IMR-90 (cell line): Measurements from ENCODE around the gene ATP10B. TPM values are rescaled to one million over a fixed set of nuclear protein-coding genes. Genes with fewer than 3 reads are reported as not detected.

Experiments
- ATAC-seq: fragments of 200-7000 bp; cut with Tn5 transposase; 2 replicates; pipeline ENCODE4 v1.9.1; 2020; ENCODE audit warnings: low read depth, mild to moderate bottlenecking, moderate library complexity
- BruUV-seq: library from RNA; stranded (reverse); fragments of 400-500 nt; replicated peaks from 2 replicates; lab custom pipeline; 2021; lab: Mats Ljungman, UMichigan
- CTCF ChIA-PET: fragments of 300-600 bp; formaldehyde crosslinking; extraction: SDS; loops from one replicate; lab custom pipeline; 2021; ENCODE audit warnings: antibody characterized with exemption; lab: Yijun Ruan, JAX
- POLR2A ChIA-PET: fragments of 300-600 bp; sonication (Branson Sonifier 250); formaldehyde crosslinking; loops from one replicate; lab custom pipeline; 2022; ENCODE audit warnings: antibody characterized with exemption; ENCODE audit not compliant: unreplicated experiment; lab: Charles Lee
- DNase-seq: peaks from one replicate; pipeline ENCODE4 v3.0.0; 2013
- H2AFZ ChIP-seq: replicated peaks from 2 replicates; pipeline ENCODE3; 2013; ENCODE audit warnings: low read length, mild to moderate bottlenecking; ENCODE audit not compliant: poor library complexity
- H2AK5ac ChIP-seq: 2 replicates; pipeline ENCODE4 v1.6.1; 2013; ENCODE audit warnings: low read depth, low read length, inconsistent platforms
- H2AK9ac ChIP-seq: replicated peaks from 2 replicates; pipeline ENCODE3; 2013; ENCODE audit warnings: mild to moderate bottlenecking, low read depth, low read length, moderate library complexity; ENCODE audit not compliant: poor library complexity
- H2BK120ac ChIP-seq: 2 replicates; pipeline ENCODE4 v1.6.1; 2013; ENCODE audit warnings: low read depth, low read length, inconsistent platforms
- H2BK15ac ChIP-seq: 3 replicates; pipeline ENCODE4 v1.6.1; 2013; ENCODE audit warnings: low read depth, low read length, inconsistent platforms
- H2BK20ac ChIP-seq: 2 replicates; pipeline ENCODE4 v1.6.1; 2013; ENCODE audit warnings: low read depth, mild to moderate bottlenecking, inconsistent platforms, low read length, moderate library complexity
- H2BK5ac ChIP-seq: 2 replicates; pipeline ENCODE4 v1.6.1; 2013; ENCODE audit warnings: mild to moderate bottlenecking, low read depth, low read length, inconsistent platforms; ENCODE audit not compliant: poor library complexity, severe bottlenecking
- H3K14ac ChIP-seq: replicated peaks from 2 replicates; pipeline ENCODE4 v1.6.1; 2013; ENCODE audit warnings: low read depth, low read length, inconsistent platforms
- H3K18ac ChIP-seq: 2 replicates; pipeline ENCODE4 v1.6.1; 2013; ENCODE audit warnings: low read depth, low read length, control low read depth
- H3K23ac ChIP-seq: 2 replicates; pipeline ENCODE4 v1.6.1; 2013; ENCODE audit warnings: low read depth, low read length, inconsistent platforms
- H3K27ac ChIP-seq: 2 replicates; pipeline ENCODE4 v1.5.1; 2013; ENCODE audit warnings: mild to moderate bottlenecking, control low read depth, low read length; ENCODE audit not compliant: insufficient read depth
- H3K27me3 ChIP-seq: 2 replicates; pipeline ENCODE4 v1.6.1; 2013; ENCODE audit warnings: low read length; ENCODE audit not compliant: control insufficient read depth, insufficient read depth
- H3K36me3 ChIP-seq: 2 replicates; pipeline ENCODE4 v1.6.1; 2013; ENCODE audit warnings: low read length, mixed read lengths; ENCODE audit not compliant: control insufficient read depth, insufficient read depth
- H3K4ac ChIP-seq: 2 replicates; pipeline ENCODE4 v1.6.1; 2013; ENCODE audit warnings: low read depth, low read length, inconsistent platforms
- H3K4me1 ChIP-seq: 2 replicates; pipeline ENCODE4 v1.6.1; 2013; ENCODE audit warnings: low read length, mixed read lengths; ENCODE audit not compliant: control insufficient read depth, insufficient read depth
- H3K4me2 ChIP-seq: 2 replicates; pipeline ENCODE4 v1.6.1; 2013; ENCODE audit warnings: low read depth, mild to moderate bottlenecking, control low read depth, low read length, moderate library complexity
- H3K4me3 ChIP-seq: 2 replicates; pipeline ENCODE4 v1.5.1; 2013; ENCODE audit warnings: low read depth, mild to moderate bottlenecking, control low read depth, low read length, moderate library complexity; ENCODE audit not compliant: insufficient read depth
- H3K56ac ChIP-seq: 2 replicates; pipeline ENCODE4 v1.6.1; 2013; ENCODE audit warnings: low read length, inconsistent platforms; ENCODE audit not compliant: insufficient read depth; ENCODE audit errors: extremely low read depth
- H3K79me1 ChIP-seq, 2 experiments: 2 replicates each; pipeline ENCODE4 v1.6.1; 2013; ENCODE audit warnings: low read length in 2 of 2, inconsistent platforms in 1 of 2, low read depth in 1 of 2
- H3K9ac ChIP-seq: 2 replicates; pipeline ENCODE4 v1.6.1; 2013; ENCODE audit warnings: low read depth, low read length, control low read depth
- H3K9me1 ChIP-seq: 2 replicates; pipeline ENCODE4 v1.6.1; 2013; ENCODE audit warnings: low read length, inconsistent platforms; ENCODE audit not compliant: insufficient read depth
- H3K9me3 ChIP-seq: 2 replicates; pipeline ENCODE4 v1.6.1; 2013; ENCODE audit warnings: low read length; ENCODE audit not compliant: control insufficient read depth, insufficient read depth
- H4K20me1 ChIP-seq: 2 replicates; pipeline ENCODE4 v1.6.1; 2013; ENCODE audit warnings: low read length, inconsistent platforms; ENCODE audit not compliant: insufficient read depth
- H4K5ac ChIP-seq: 2 replicates; pipeline ENCODE4 v1.6.1; 2013; ENCODE audit warnings: mild to moderate bottlenecking, low read depth, low read length, control low read depth
- H4K8ac ChIP-seq, 2 experiments: 2 replicates each; pipeline ENCODE4 v1.6.1; 2013; ENCODE audit warnings: low read depth in 2 of 2, low read length in 2 of 2, control low read depth in 1 of 2, inconsistent platforms in 1 of 2
- H4K91ac ChIP-seq: 2 replicates; pipeline ENCODE4 v1.6.1; 2013; ENCODE audit warnings: low read depth, low read length, inconsistent platforms; ENCODE audit not compliant: insufficient read depth
- BHLHE40 ChIP-seq: fragments of 150-350 bp; IDR thresholded peaks from 2 replicates; pipeline ENCODE4 v1.6.1; 2016; ENCODE audit warnings: mild to moderate bottlenecking, low read depth, low read length
- MAFK ChIP-seq: IDR thresholded peaks from 2 replicates; pipeline ENCODE4 v1.6.1; 2012; ENCODE audit warnings: low read depth, low read length, improper control_type of control experiment
- MAZ ChIP-seq: IDR thresholded peaks from 2 replicates; pipeline ENCODE4 v1.6.1; 2012; ENCODE audit warnings: low read depth, mild to moderate bottlenecking, low read length, improper control_type of control experiment, moderate library complexity, borderline replicate concordance
- POLR2A ChIP-seq: IDR thresholded peaks from 2 replicates; pipeline ENCODE4 v1.6.1; 2012; ENCODE audit warnings: mild to moderate bottlenecking, low read depth, low read length
- RAD21 ChIP-seq: IDR thresholded peaks from 2 replicates; pipeline ENCODE4 v1.6.1; 2012; ENCODE audit warnings: low read length, improper control_type of control experiment
- RCOR1 ChIP-seq: IDR thresholded peaks from 2 replicates; pipeline ENCODE4 v1.6.1; 2012; ENCODE audit warnings: mild to moderate bottlenecking, low read length, improper control_type of control experiment; ENCODE audit not compliant: insufficient replicate concordance
- SMC3 ChIP-seq: fragments of 150-350 bp; IDR thresholded peaks from 2 replicates; pipeline ENCODE4 v1.6.1; 2016; ENCODE audit warnings: low read depth, mild to moderate bottlenecking, antibody characterized with exemption, low read length, moderate library complexity
- USF2 ChIP-seq: fragments of 150-350 bp; IDR thresholded peaks from 2 replicates; pipeline ENCODE4 v1.6.1; 2017; ENCODE audit warnings: mild to moderate bottlenecking, antibody characterized with exemption, low read length, low read depth
- WGBS, 2 experiments: methylation state at CpG; one replicate each; pipeline versions ENCODE4 v1.1.5 to v1.1.7; 2013; ENCODE audit warnings: missing lambda C conversion rate in 2 of 2; ENCODE audit not compliant: insufficient read length in 1 of 2; ENCODE audit errors: extremely low coverage in 2 of 2; 5-methylcytosine and 5-hydroxymethylcytosine counted together
- dilution Hi-C: fragments of 300-500 bp; cut with HindIII; formaldehyde crosslinking; loops from one replicate; pipeline ENCODE4 v1.14.3; 2018; ENCODE audit warnings: low sequenced_read_pairs; ENCODE audit not compliant: unreplicated experiment
- in situ Hi-C: fragments of 300-500 bp; cut with MboI; formaldehyde crosslinking; loops from 3 replicates; pipeline ENCODE4 v1.14.3; 2019; ENCODE audit warnings: low sequenced_read_pairs, inconsistent platforms, mixed read lengths
- intact Hi-C: fragments of 100-400 bp; cut with micrococcal nuclease; formaldehyde crosslinking; loops from 2 replicates; pipeline ENCODE4 v1.10.0; 2022
- polyA plus RNA-seq, 3 experiments: library from polyadenylated mRNA; depleted of rRNA; stranded (reverse); fragments of >200 nt; gene quantifications; 2 replicates each; pipeline ENCODE4 v1.2.3, GENCODE V29; 2012; ENCODE audit warnings: low replicate concordance in 1 of 3
- total RNA-seq: library from RNA; depleted of rRNA; stranded (reverse); fragments of >200 nt; gene quantifications from 2 replicates; pipeline ENCODE4 v1.2.3, GENCODE V29; 2012

Gene ATP10B
- total and polyA plus RNA-seq, 2 of the 4 experiments (the other 2 are of a cell fraction): not detected

- H3K27ac ChIP-seq: no peak overlapping the region
- POLR2A ChIA-PET: no interaction called here
- DNase-seq: no peak
- H2BK5ac ChIP-seq: no peak overlapping the region
- no CpG with 5 or more reads among the region's 4 CpGs for WGBS, 2 experiments
- no peak overlapping the region for H3K14ac ChIP-seq
- no peak overlapping the region for H4K8ac ChIP-seq
- BruUV-seq: no TSS peak
- H4K91ac ChIP-seq: no peak overlapping the region
- H2AK5ac ChIP-seq: no peak overlapping the region
- dilution Hi-C loops (no loop called here), intact Hi-C loops (no loop called here), in situ Hi-C loops (no loop called here)
- H3K4me1 ChIP-seq: no peaks in the 10 kb centered on the region
- no peak overlapping the region for H3K4me3 ChIP-seq
- H2AFZ ChIP-seq: no peak overlapping the region
- H2BK20ac ChIP-seq: no peak overlapping the region
- peaks cover 12% of the 10 kb centered on the region for H3K9me3 ChIP-seq
- H2AK9ac ChIP-seq: no peak overlapping the region
- H3K36me3 ChIP-seq: no peaks in the 10 kb centered on the region
- no peak overlapping the region for H3K9ac ChIP-seq
- no peak overlapping the region for H3K18ac ChIP-seq
- no peak for ATAC-seq
- H3K23ac ChIP-seq: no peak overlapping the region
- no peak overlapping the region for H3K4ac ChIP-seq
- H2BK120ac ChIP-seq: no peak overlapping the region
- CTCF ChIA-PET: no interaction called here
- H3K4me2 ChIP-seq: no peak overlapping the region
- no peak overlapping the region for H4K5ac ChIP-seq
- no peaks in the 10 kb centered on the region for H3K9me1 ChIP-seq
- H2BK15ac ChIP-seq: no peak overlapping the region
- no peak for TF ChIP-seq POLR2A
- no peak for TF ChIP-seq RAD21
- TF ChIP-seq SMC3: no peak
- TF ChIP-seq USF2: no peak
- TF ChIP-seq MAZ: no peak
- TF ChIP-seq RCOR1: no peak
- TF ChIP-seq MAFK: no peak
- no peak for TF ChIP-seq BHLHE40
- H3K27me3 ChIP-seq: no peaks in the 10 kb centered on the region
- H3K56ac ChIP-seq: no peak overlapping the region
- H4K20me1 ChIP-seq: no peaks in the 10 kb centered on the region
- H3K79me1 ChIP-seq: no peaks in the 10 kb centered on the region
Measured at GRCh38 chr5:160637357-160638090, 214.5 kb downstream of the ATP10B start.
